Liver (tissue), 9 donors: ENCODE data around the gene RASA3. TPM values are rescaled to one million over a fixed set of nuclear protein-coding genes. Genes with fewer than 3 reads are reported as not detected.

ENCODE experiments used
- DNase-seq: peaks from one replicate; pipeline ENCODE4 v3.0.0-alpha.2; 2017; ENCODE audit warnings: low spot score
- H3K27ac ChIP-seq, 2 donors: one replicate each; pipeline ENCODE4 v1.7.0; 2013; ENCODE audit warnings: inconsistent platforms in 2 of 2, low read length in 2 of 2, control low read depth in 1 of 2, low read depth in 1 of 2, mild to moderate bottlenecking in 1 of 2
- H3K27me3 ChIP-seq, 4 donors: one replicate each; pipeline versions ENCODE4 v1.6.1 to v1.7.0; 2013; ENCODE audit warnings: low read length in 3 of 4, inconsistent platforms in 1 of 4, mild to moderate bottlenecking in 1 of 4, moderate library complexity in 1 of 4; ENCODE audit not compliant: control insufficient read depth in 4 of 4, insufficient read depth in 4 of 4
- H3K36me3 ChIP-seq, 4 donors: one replicate each; pipeline versions ENCODE4 v1.6.1 to v1.7.0; 2013; ENCODE audit warnings: low read length in 3 of 4, mild to moderate bottlenecking in 3 of 4, low read depth in 1 of 4, moderate library complexity in 1 of 4; ENCODE audit not compliant: control insufficient read depth in 4 of 4, insufficient read depth in 3 of 4
- H3K4me1 ChIP-seq, 4 donors: one replicate each; pipeline versions ENCODE4 v1.6.1 to v1.7.0; 2013; ENCODE audit warnings: low read length in 3 of 4, mild to moderate bottlenecking in 3 of 4, moderate library complexity in 1 of 4; ENCODE audit not compliant: control insufficient read depth in 4 of 4, insufficient read depth in 4 of 4
- H3K4me3 ChIP-seq, 3 donors: one replicate each; pipeline versions ENCODE4 v1.6.1 to v1.7.0; 2013; ENCODE audit warnings: low read length in 3 of 3, control low read depth in 1 of 3, low read depth in 1 of 3, mild to moderate bottlenecking in 1 of 3
- H3K9ac ChIP-seq, 2 donors: one replicate each; pipeline ENCODE4 v1.7.0; 2013; ENCODE audit warnings: low read length in 2 of 2, mild to moderate bottlenecking in 2 of 2, moderate library complexity in 2 of 2, control low read depth in 1 of 2, low read depth in 1 of 2
- H3K9me3 ChIP-seq, 4 donors: one replicate each; pipeline versions ENCODE4 v1.6.1 to v1.7.0; 2013; ENCODE audit warnings: low read length in 3 of 4; ENCODE audit not compliant: control insufficient read depth in 4 of 4
- ATF3 ChIP-seq: IDR thresholded peaks from 2 replicates; pipeline ENCODE4 v1.6.1; 2016; ENCODE audit warnings: antibody characterized with exemption
- EGR1 ChIP-seq, 2 donors: IDR thresholded peaks; 2 replicates each; pipeline ENCODE4 v1.6.1; 2016 to 2018; ENCODE audit warnings: antibody characterized with exemption in 2 of 2, low read depth in 2 of 2
- FOXA1 ChIP-seq: IDR thresholded peaks from 2 replicates; pipeline ENCODE4 v1.6.1; 2016; ENCODE audit warnings: antibody characterized with exemption
- FOXA2 ChIP-seq: IDR thresholded peaks from 2 replicates; pipeline ENCODE4 v1.6.1; 2016; ENCODE audit warnings: antibody characterized with exemption
- GABPA ChIP-seq, 2 donors: IDR thresholded peaks in 1 of 2; conservative IDR thresholded peaks in 1 of 2; 2 replicates each; pipeline ENCODE4 v1.6.1; 2016; ENCODE audit warnings: antibody characterized with exemption in 2 of 2, mild to moderate bottlenecking in 1 of 2, moderate library complexity in 1 of 2
- HNF4A ChIP-seq, 2 donors: conservative IDR thresholded peaks; 2 replicates each; pipeline ENCODE4 v1.6.1; 2016; ENCODE audit warnings: antibody characterized with exemption in 2 of 2, mild to moderate bottlenecking in 2 of 2
- HNF4G ChIP-seq: IDR thresholded peaks from 2 replicates; pipeline ENCODE4 v1.6.1; 2016; ENCODE audit warnings: antibody characterized with exemption
- JUND ChIP-seq, 2 donors: IDR thresholded peaks; 2 replicates each; pipeline ENCODE4 v1.6.1; 2016; ENCODE audit warnings: antibody characterized with exemption in 2 of 2
- MAX ChIP-seq: IDR thresholded peaks from 2 replicates; pipeline ENCODE4 v1.6.1; 2016; ENCODE audit warnings: antibody characterized with exemption
- NR2F2 ChIP-seq: IDR thresholded peaks from 2 replicates; pipeline ENCODE4 v1.6.1; 2016; ENCODE audit warnings: antibody characterized with exemption
- RAD21 ChIP-seq, 2 donors: IDR thresholded peaks; 2 replicates each; pipeline ENCODE4 v1.6.1; 2016; ENCODE audit warnings: antibody characterized with exemption in 2 of 2, mild to moderate bottlenecking in 2 of 2
- RXRA ChIP-seq, 2 donors: IDR thresholded peaks; 2 replicates each; pipeline ENCODE4 v1.6.1; 2017 to 2018; ENCODE audit warnings: antibody characterized with exemption in 2 of 2, mild to moderate bottlenecking in 1 of 2
- SP1 ChIP-seq: IDR thresholded peaks from 2 replicates; pipeline ENCODE4 v1.6.1; 2018; ENCODE audit warnings: antibody characterized with exemption, mild to moderate bottlenecking
- TAF1 ChIP-seq: conservative IDR thresholded peaks from 2 replicates; pipeline ENCODE4 v1.6.1; 2016; ENCODE audit warnings: antibody characterized with exemption, mild to moderate bottlenecking
- YY1 ChIP-seq: IDR thresholded peaks from 2 replicates; pipeline ENCODE4 v1.6.1; 2016; ENCODE audit warnings: antibody characterized with exemption, mild to moderate bottlenecking
- WGBS: extraction: QIAGEN DNeasy Blood & Tissue Kit; methylation state at CpG from one replicate; pipeline ENCODE4 v1.1.7; 2013; 5-methylcytosine and 5-hydroxymethylcytosine counted together
- polyA plus RNA-seq, 2 donors: library from polyadenylated mRNA; stranded (reverse) in 1 of 2; unstranded in 1 of 2; fragments of 200-250 nt in 1 of 2; fragments of >200 nt in 1 of 2; fragmentation: Nextera tagmentation in 1 of 2; extraction: Ambion mirVana in 1 of 2; gene quantifications; one replicate each; pipeline versions ENCODE4 v1.2.1 to v1.2.3, GENCODE V29; 2013 to 2015
- total RNA-seq, 2 donors: library from RNA; depleted of rRNA; stranded (reverse); fragments of >200 nt; gene quantifications; one replicate each; pipeline ENCODE4 v1.2.3, GENCODE V29; 2014
- TF ChIP-seq, protein P1 (sequence below): IDR thresholded peaks from 2 replicates; pipeline ENCODE4 v1.6.1; 2016; ENCODE audit warnings: antibody characterized with exemption, mild to moderate bottlenecking
- TF ChIP-seq, protein P2 (sequence below): fragments of 150-350 bp; IDR thresholded peaks from 2 replicates; pipeline ENCODE4 v1.5.1; 2017; ENCODE audit warnings: improper control_type of control experiment, low read depth, low read length; ENCODE audit not compliant: missing input control
- TF ChIP-seq, protein P3 (sequence below): IDR thresholded peaks from 2 replicates; pipeline ENCODE4 v1.6.1; 2016; ENCODE audit warnings: antibody characterized with exemption
- donor health status: healthy.
- donor health status: healthy.
- donor health status: healthy.
- donor health status: healthy.
- donor health status: healthy.

The RASA3 gene
- total and polyA plus RNA-seq, 4 donors, result 0.64 to 5.9 (median 3.8) TPM

- Histone ChIP-seq H3K9me3 (no peaks in the 10 kb centered on the region), H3K4me1 (no peaks in the 10 kb centered on the region), H3K36me3 (no peaks in the 10 kb centered on the region), H3K27me3 (no peaks in the 10 kb centered on the region), H3K4me3 (no peak overlapping the region), H3K9ac (no peak overlapping the region), H3K27ac (peak overlapping the region in 1 of 2 donors; percentile 46)
- 73% methylated on average over 29 of the region's 29 CpGs for WGBS
- TF ChIP-seq RXRA (IDR thresholded peaks at IDR 0.05) (no peak), NR2F2 (no peak), ATF3 (no peak), RAD21 (IDR thresholded peaks at IDR 0.05) (no peak), FOXA2 (no peak)
- DNase-seq, result no peak
These were observed 31.7 kb downstream of the RASA3 start for GRCh38 chr13:114100446-114101357.

DNA sequence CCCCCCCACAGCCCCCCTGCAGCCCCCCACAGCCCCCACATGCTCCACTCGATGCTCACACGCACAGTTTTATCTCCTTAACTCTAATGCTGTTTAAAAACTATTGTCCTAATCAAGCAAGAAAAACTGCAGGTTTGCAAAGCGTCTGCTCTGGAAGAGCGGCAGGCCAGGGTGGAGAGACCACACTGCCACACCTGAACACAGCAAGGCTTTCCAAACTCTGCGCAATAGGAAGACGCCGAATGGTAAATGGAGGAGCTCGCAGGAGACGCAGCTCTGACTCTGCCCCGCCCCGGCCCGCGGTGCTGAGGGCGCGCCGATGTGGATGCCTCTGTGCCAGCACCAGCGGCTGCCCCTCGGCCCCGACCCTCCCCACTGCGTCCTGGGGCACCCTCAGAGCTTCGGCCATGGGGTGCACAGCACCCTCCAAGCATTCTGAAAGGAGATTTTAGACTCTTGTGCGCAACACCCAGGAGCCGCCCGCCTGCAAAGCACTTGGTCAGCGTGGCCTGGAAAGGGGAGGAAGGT lies 32.4 kb downstream of the RASA3 start:
- Histone ChIP-seq H3K4me1 (no peaks in the 10 kb centered on the region), H3K9ac (no peak overlapping the region), H3K4me3 (no peak overlapping the region), H3K27ac (peak overlapping the region in 1 of 2 donors; percentile 46), H3K36me3 (no peaks in the 10 kb centered on the region), H3K9me3 (no peaks in the 10 kb centered on the region), H3K27me3 (no peaks in the 10 kb centered on the region)
- WGBS, result 64% methylated on average over 25 of the region's 25 CpGs
- TF ChIP-seq RAD21 (IDR thresholded peaks at IDR 0.05) (no peak), HNF4G (no peak), RXRA (IDR thresholded peaks at IDR 0.05) (no peak), SP1 (no peak), GABPA (IDR thresholded peaks at IDR 0.05 in 1 of 2, conservative IDR thresholded peaks at IDR 0.05 in 1 of 2) (no peak), NR2F2 (no peak), ATF3 (no peak), HNF4A (conservative IDR thresholded peaks at IDR 0.05) (no peak), YY1 (no peak), FOXA1 (no peak), FOXA2 (no peak), EGR1 (IDR thresholded peaks at IDR 0.05; ENCODE audit: low read depth in 2 of 2) (no peak), TAF1 (no peak), MAX (no peak), JUND (IDR thresholded peaks at IDR 0.05) (no peak)
- TF ChIP-seq, protein P1, sequence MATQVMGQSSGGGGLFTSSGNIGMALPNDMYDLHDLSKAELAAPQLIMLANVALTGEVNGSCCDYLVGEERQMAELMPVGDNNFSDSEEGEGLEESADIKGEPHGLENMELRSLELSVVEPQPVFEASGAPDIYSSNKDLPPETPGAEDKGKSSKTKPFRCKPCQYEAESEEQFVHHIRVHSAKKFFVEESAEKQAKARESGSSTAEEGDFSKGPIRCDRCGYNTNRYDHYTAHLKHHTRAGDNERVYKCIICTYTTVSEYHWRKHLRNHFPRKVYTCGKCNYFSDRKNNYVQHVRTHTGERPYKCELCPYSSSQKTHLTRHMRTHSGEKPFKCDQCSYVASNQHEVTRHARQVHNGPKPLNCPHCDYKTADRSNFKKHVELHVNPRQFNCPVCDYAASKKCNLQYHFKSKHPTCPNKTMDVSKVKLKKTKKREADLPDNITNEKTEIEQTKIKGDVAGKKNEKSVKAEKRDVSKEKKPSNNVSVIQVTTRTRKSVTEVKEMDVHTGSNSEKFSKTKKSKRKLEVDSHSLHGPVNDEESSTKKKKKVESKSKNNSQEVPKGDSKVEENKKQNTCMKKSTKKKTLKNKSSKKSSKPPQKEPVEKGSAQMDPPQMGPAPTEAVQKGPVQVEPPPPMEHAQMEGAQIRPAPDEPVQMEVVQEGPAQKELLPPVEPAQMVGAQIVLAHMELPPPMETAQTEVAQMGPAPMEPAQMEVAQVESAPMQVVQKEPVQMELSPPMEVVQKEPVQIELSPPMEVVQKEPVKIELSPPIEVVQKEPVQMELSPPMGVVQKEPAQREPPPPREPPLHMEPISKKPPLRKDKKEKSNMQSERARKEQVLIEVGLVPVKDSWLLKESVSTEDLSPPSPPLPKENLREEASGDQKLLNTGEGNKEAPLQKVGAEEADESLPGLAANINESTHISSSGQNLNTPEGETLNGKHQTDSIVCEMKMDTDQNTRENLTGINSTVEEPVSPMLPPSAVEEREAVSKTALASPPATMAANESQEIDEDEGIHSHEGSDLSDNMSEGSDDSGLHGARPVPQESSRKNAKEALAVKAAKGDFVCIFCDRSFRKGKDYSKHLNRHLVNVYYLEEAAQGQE, result no peak
- TF ChIP-seq, protein P2, sequence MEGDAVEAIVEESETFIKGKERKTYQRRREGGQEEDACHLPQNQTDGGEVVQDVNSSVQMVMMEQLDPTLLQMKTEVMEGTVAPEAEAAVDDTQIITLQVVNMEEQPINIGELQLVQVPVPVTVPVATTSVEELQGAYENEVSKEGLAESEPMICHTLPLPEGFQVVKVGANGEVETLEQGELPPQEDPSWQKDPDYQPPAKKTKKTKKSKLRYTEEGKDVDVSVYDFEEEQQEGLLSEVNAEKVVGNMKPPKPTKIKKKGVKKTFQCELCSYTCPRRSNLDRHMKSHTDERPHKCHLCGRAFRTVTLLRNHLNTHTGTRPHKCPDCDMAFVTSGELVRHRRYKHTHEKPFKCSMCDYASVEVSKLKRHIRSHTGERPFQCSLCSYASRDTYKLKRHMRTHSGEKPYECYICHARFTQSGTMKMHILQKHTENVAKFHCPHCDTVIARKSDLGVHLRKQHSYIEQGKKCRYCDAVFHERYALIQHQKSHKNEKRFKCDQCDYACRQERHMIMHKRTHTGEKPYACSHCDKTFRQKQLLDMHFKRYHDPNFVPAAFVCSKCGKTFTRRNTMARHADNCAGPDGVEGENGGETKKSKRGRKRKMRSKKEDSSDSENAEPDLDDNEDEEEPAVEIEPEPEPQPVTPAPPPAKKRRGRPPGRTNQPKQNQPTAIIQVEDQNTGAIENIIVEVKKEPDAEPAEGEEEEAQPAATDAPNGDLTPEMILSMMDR, result no peak
- TF ChIP-seq, protein P3, sequence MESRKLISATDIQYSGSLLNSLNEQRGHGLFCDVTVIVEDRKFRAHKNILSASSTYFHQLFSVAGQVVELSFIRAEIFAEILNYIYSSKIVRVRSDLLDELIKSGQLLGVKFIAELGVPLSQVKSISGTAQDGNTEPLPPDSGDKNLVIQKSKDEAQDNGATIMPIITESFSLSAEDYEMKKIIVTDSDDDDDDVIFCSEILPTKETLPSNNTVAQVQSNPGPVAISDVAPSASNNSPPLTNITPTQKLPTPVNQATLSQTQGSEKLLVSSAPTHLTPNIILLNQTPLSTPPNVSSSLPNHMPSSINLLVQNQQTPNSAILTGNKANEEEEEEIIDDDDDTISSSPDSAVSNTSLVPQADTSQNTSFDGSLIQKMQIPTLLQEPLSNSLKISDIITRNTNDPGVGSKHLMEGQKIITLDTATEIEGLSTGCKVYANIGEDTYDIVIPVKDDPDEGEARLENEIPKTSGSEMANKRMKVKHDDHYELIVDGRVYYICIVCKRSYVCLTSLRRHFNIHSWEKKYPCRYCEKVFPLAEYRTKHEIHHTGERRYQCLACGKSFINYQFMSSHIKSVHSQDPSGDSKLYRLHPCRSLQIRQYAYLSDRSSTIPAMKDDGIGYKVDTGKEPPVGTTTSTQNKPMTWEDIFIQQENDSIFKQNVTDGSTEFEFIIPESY, result no peak
- DNase-seq, result no peak
